AG09309 (cell line): Measurements from ENCODE around the gene PRR29.
"Not testable (repeated sequence)": the region's sequence is repeated elsewhere in the genome, so short reads cannot be mapped to it uniquely, and the experiment has no call there.

ENCODE experiments used
- DNase-seq: peaks from one replicate; pipeline ENCODE4 v3.0.0-alpha.2; 2010; ENCODE audit warnings: low read depth
- H3K4me3 ChIP-seq: 2 replicates; pipeline ENCODE4 v1.5.1; 2011; ENCODE audit warnings: mild to moderate bottlenecking, low read depth, low read length, moderate library complexity; ENCODE audit not compliant: control insufficient read depth
- TF ChIP-seq, protein P1 (sequence below): IDR thresholded peaks from 2 replicates; pipeline ENCODE4 v1.5.1; 2011; ENCODE audit warnings: mild to moderate bottlenecking, low read depth, low read length, inconsistent platforms; ENCODE audit not compliant: insufficient read depth, control insufficient read depth; ENCODE audit errors: missing control alignments

Gene PRR29

DNA sequence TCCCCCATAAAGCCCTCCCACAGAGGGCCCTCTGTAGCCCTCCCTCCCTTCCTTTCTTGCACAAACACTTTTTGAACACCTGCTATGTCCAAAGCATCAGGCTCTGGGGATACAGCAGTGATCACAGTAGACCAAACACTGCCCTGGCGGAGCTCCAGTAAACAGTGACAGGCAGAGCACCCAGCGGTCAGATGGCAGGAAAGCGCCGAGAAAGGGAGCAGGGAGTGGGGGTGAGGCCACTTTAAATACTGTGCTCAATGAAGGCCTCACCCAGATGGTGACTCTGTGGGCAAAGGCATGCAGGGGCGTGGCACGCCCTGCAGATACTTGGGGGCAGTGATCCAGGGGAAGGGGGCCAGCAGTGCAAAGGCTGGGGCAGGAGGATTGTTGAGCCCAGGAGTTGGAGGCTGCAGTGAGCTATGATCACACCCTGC, 7.6 kb downstream of the PRR29 start:
- no peak overlapping the region for H3K4me3 ChIP-seq
- TF ChIP-seq, protein P1, sequence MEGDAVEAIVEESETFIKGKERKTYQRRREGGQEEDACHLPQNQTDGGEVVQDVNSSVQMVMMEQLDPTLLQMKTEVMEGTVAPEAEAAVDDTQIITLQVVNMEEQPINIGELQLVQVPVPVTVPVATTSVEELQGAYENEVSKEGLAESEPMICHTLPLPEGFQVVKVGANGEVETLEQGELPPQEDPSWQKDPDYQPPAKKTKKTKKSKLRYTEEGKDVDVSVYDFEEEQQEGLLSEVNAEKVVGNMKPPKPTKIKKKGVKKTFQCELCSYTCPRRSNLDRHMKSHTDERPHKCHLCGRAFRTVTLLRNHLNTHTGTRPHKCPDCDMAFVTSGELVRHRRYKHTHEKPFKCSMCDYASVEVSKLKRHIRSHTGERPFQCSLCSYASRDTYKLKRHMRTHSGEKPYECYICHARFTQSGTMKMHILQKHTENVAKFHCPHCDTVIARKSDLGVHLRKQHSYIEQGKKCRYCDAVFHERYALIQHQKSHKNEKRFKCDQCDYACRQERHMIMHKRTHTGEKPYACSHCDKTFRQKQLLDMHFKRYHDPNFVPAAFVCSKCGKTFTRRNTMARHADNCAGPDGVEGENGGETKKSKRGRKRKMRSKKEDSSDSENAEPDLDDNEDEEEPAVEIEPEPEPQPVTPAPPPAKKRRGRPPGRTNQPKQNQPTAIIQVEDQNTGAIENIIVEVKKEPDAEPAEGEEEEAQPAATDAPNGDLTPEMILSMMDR, result no peak
- DNase-seq, result no peak

DNA sequence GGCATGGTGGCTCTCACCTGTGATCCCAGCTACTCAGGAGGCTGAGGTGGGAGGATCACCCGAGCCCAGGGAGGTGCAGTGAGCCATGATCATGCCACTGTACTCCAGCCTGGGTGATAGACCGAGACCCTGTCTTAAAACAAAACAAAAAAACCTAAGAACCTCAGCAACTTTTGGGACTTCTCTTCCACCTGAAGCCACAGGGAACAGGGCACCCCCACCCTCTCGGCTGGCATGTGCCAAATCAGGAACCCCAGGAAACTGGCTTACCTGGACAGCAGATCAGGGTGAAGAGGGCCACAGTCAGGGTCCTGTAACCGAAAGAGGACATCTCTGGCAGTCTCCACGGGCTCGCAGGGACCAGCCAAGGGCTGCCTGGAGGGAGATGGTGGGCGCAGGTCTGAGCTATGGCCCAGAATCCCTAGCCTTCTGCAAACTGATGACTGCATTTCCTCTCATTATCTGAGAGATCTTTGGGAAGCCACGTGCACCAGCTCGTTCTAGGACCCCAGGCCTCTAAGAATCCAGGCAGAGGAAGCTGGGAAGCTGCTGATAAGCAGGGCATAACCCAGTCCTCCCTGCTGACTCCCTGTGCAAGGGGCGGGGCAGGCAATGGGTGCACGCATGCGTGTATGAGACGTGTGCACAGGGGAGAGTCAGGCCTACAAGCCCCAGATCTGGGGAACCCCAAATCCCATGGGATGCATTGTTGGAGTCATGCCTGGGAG, 8.4 kb downstream of the PRR29 start:
- no peak for DNase-seq
- TF ChIP-seq, protein P1, result no peak
- no peak overlapping the region for H3K4me3 ChIP-seq

DNA sequence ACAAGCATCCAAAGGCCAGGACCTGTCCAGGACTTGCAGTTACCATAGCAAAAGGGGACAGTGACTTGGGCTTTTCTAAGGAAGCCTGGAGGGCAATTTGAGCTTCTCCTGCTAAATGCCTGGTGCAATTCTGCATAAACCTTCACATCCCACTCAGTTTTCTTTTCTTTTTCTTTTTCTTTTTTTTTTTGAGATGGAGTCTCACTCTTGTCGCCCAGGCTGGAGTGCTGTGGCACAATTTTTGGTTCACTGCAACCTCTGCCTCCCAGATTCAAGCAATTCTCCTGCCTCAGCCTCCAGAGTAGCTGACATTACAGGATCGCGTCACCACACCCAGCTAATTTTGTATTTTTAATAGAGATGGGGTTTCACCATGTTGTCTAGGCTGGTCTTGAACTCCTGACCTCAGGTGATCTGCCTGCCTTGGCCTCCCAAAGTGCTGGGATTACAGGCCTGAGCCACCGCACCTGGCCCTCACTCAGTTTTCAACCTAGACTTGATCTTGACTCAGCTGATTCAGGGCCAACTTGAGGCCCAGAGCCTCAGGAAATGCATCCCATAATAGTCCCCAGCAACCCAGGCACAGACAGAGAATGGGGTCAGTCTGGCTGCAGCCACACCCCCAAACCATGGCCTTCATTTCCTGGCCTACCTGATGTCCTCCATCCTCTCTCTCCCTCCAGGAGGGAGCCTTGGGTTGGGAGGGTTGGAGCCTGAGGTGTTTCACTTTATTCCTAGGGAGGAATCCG, 9.1 kb downstream of the PRR29 start:
- not testable (repeated sequence) for DNase-seq, H3K4me3 ChIP-seq

DNA sequence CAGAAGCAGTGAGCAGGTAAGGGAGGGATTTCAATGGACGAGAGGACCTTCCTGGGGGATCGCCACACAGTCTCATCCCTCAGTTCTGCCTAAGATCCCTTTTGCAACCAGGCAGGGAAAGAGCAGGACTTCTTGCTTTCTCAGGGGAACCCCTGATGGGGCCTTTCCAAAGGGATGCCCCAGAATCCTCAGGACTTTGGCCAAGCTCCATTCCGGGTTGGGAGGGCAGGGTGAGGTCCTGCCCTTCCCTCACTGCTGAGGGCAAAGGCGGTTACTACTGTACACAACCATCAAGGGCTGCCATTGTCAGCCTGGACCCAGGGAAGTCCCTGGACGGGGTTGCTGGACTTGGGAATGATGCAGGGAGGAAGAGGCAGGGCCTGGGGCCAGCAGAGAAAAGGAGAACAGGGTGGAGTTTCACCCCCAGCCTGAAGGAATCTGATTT, 9.7 kb downstream of the PRR29 start:
- TF ChIP-seq, protein P1, result no peak
- no peak for DNase-seq
- H3K4me3 ChIP-seq, result no peak overlapping the region

DNA sequence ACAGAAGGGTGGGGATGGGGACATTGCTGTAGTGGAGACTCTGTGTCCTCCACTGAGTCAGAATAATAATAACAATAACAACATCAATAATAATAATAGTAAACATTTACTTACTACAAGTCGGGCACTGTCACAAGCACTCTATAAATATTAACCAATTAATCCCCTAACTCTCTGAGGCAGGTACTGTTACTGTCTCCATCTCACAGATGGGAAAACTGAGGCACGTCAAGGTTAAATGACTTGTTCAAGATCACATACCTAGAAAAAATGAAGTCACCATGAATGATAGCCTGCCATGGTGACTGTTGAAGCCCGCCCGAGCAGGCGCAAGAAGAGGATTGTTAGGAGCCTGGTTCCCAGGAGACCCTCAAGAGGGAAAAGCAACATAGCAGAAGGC, 10.2 kb downstream of the PRR29 start:
- DNase-seq, result no peak
- no peak overlapping the region for H3K4me3 ChIP-seq
- TF ChIP-seq, protein P1, result no peak

DNA sequence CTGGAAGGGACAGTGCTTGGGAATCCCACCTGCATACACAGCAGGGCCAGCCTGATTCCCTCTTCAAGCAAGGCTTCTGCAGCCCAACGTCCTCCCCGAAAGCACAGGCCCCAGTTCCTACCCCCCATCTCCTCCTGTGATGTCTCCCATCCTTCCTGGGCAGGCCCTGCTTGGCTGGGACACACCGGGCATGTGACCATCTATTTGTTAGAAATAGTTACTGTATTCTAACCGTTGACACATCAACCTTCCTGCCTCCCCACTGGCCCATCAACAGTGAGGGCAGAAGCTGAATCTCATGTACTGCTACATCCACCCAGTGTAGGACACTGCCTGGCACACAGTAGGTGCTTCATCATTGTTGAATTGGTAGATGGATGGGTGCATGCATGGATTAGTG, 10.7 kb downstream of the PRR29 start:
- DNase-seq, result no peak
- no peak overlapping the region for H3K4me3 ChIP-seq
- TF ChIP-seq, protein P1, result no peak
